Smooth muscle cell (in vitro differentiated cells): Measurements from ENCODE around the gene KMT5B. TPM values are rescaled to one million over a fixed set of nuclear protein-coding genes. Genes with fewer than 3 reads are reported as not detected.

Source experiments
- DNase-seq: peaks from one replicate; lab custom pipeline; 2025; ENCODE audit not compliant: unreplicated experiment; lab: John Stamatoyannopoulos, UW
- H2AFZ ChIP-seq: fragments of 200-600 bp; sonication (generic); 2 replicates; pipeline ENCODE4 v1.6.0; 2016; ENCODE audit warnings: antibody characterized with exemption, low read depth, mild to moderate bottlenecking
- H3F3A ChIP-seq: fragments of 200-600 bp; sonication (generic); 2 replicates; pipeline ENCODE4 v1.6.0; 2017; ENCODE audit warnings: antibody characterized with exemption, low read depth
- H3K27ac ChIP-seq: fragments of 200-600 bp; sonication (generic); 2 replicates; pipeline ENCODE4 v1.5.1; 2016; ENCODE audit warnings: low read depth, mild to moderate bottlenecking
- H3K27me3 ChIP-seq: fragments of 200-600 bp; sonication (generic); 2 replicates; pipeline ENCODE4 v1.6.1; 2016; ENCODE audit warnings: low read depth, mild to moderate bottlenecking
- H3K36me3 ChIP-seq: fragments of 200-600 bp; sonication (generic); 2 replicates; pipeline ENCODE4 v1.5.1; 2016; ENCODE audit warnings: low read depth
- H3K4me1 ChIP-seq: fragments of 200-600 bp; sonication (generic); 2 replicates; pipeline ENCODE4 v1.5.1; 2016; ENCODE audit warnings: low read depth
- H3K4me2 ChIP-seq: fragments of 200-600 bp; sonication (generic); 2 replicates; pipeline ENCODE4 v1.6.0; 2016; ENCODE audit warnings: mild to moderate bottlenecking
- H3K4me3 ChIP-seq: fragments of 200-600 bp; sonication (generic); 2 replicates; pipeline ENCODE4 v1.5.1; 2016; ENCODE audit warnings: mild to moderate bottlenecking
- H3K79me2 ChIP-seq: fragments of 200-600 bp; sonication (generic); 2 replicates; pipeline ENCODE4 v1.6.0; 2016; ENCODE audit warnings: low read depth, mild to moderate bottlenecking
- H3K9ac ChIP-seq: fragments of 200-600 bp; sonication (generic); 2 replicates; pipeline ENCODE4 v1.6.0; 2016; ENCODE audit warnings: low read depth
- H3K9me3 ChIP-seq: fragments of 200-600 bp; sonication (generic); replicated peaks from 2 replicates; pipeline ENCODE4 v1.5.1; 2016; ENCODE audit warnings: low read depth
- H4K20me1 ChIP-seq: fragments of 200-600 bp; sonication (generic); 2 replicates; pipeline ENCODE4 v1.6.0; 2016; ENCODE audit warnings: low read depth
- WGBS: methylation state at CpG from one replicate; pipeline ENCODE4 v1.1.7; 2016; ENCODE audit warnings: low lambda C conversion rate; 5-methylcytosine and 5-hydroxymethylcytosine counted together
- polyA plus RNA-seq: library from polyadenylated mRNA; unstranded; fragments of >200 nt; fragmentation: Nextera tagmentation; extraction: Ambion mirVana; gene quantifications from 2 replicates; pipeline ENCODE4 v1.2.1, GENCODE V29; 2016
- total RNA-seq: library from RNA; depleted of rRNA; stranded (reverse); fragments of >200 nt; gene quantifications from 2 replicates; pipeline ENCODE4 v1.2.3, GENCODE V29; 2014
- TF ChIP-seq, protein P1 (sequence below): fragments of 200-600 bp; sonication (generic); IDR thresholded peaks from 2 replicates; pipeline ENCODE4 v1.5.1; 2017; ENCODE audit warnings: borderline replicate concordance, mild to moderate bottlenecking, antibody characterized with exemption; ENCODE audit not compliant: insufficient read depth, poor library complexity, severe bottlenecking

Gene KMT5B
- total and polyA plus RNA-seq, 2 experiments from 2014 or later, result 32.1 to 35.0 TPM

DNA sequence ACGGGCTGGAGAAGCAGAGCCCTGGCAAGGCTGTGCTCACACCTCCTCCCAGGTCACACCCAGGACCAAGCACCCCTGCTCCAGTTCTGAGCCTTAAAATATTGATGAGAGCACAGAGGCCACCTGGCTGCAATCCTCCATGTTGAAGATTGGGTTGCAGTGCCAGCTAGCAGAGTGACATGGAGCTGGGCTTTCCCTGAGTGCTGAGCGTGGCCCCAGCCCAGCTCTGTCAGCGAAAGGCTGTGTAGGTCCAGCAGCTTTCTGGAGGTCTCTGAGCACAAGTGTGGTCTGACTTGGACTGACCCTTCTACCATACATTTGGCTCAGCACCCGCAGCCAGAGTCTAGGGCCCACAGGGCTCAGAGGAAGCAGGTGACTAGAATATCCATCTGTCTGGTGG is 87.9 kb downstream of the KMT5B start:
- Histone ChIP-seq H2AFZ (no peak overlapping the region), H3K27me3 (no peaks in the 10 kb centered on the region), H3K4me2 (no peak overlapping the region), H3K79me2 (peaks cover 3% of the 10 kb centered on the region), H3K36me3 (no peaks in the 10 kb centered on the region), H3K27ac (no peak overlapping the region), H3K4me1 (no peaks in the 10 kb centered on the region), H3K9me3 (no peaks in the 10 kb centered on the region), H3K9ac (no peak overlapping the region), H3F3A (no peaks in the 10 kb centered on the region), H3K4me3 (no peak overlapping the region), H4K20me1 (peaks cover 3% of the 10 kb centered on the region)
- 96% methylated on average over 4 of the region's 4 CpGs for WGBS
- TF ChIP-seq, protein P1, sequence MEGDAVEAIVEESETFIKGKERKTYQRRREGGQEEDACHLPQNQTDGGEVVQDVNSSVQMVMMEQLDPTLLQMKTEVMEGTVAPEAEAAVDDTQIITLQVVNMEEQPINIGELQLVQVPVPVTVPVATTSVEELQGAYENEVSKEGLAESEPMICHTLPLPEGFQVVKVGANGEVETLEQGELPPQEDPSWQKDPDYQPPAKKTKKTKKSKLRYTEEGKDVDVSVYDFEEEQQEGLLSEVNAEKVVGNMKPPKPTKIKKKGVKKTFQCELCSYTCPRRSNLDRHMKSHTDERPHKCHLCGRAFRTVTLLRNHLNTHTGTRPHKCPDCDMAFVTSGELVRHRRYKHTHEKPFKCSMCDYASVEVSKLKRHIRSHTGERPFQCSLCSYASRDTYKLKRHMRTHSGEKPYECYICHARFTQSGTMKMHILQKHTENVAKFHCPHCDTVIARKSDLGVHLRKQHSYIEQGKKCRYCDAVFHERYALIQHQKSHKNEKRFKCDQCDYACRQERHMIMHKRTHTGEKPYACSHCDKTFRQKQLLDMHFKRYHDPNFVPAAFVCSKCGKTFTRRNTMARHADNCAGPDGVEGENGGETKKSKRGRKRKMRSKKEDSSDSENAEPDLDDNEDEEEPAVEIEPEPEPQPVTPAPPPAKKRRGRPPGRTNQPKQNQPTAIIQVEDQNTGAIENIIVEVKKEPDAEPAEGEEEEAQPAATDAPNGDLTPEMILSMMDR, result no peak
- no peak for DNase-seq

- H3K9ac ChIP-seq, result no peak overlapping the region
- H3K4me1 ChIP-seq, result peaks cover 13% of the 10 kb centered on the region
- peaks cover 12% of the 10 kb centered on the region for H3F3A ChIP-seq
- H3K79me2 ChIP-seq, result peaks cover 17% of the 10 kb centered on the region
- H3K27ac ChIP-seq, result peak overlapping the region; percentile 45
- no peaks in the 10 kb centered on the region for H3K9me3 ChIP-seq
- WGBS, result 70% methylated on average over 9 of the region's 9 CpGs
- no peak overlapping the region for H3K4me2 ChIP-seq
- no peaks in the 10 kb centered on the region for H3K27me3 ChIP-seq
- H4K20me1 ChIP-seq, result peaks cover 24% of the 10 kb centered on the region
- TF ChIP-seq, protein P1, result no peak
- no peak for DNase-seq
- no peak overlapping the region for H2AFZ ChIP-seq
- no peaks in the 10 kb centered on the region for H3K36me3 ChIP-seq
- H3K4me3 ChIP-seq, result no peak overlapping the region
These were observed 90.1 kb downstream of the KMT5B start for GRCh38 chr11:68122936-68123539.

- H3K27ac ChIP-seq, result peak within 1 kb of the TSS; percentile 97
- H3K9ac ChIP-seq, result peak within 1 kb of the TSS; percentile 95
- WGBS, result 2% methylated on average over 26 of the region's 107 CpGs
- H2AFZ ChIP-seq, result peak within 1 kb of the TSS; percentile 78
- H3K27me3 ChIP-seq, result no peaks in the 10 kb centered on the region
- peak; percentile 80 for DNase-seq
- H3K36me3 ChIP-seq, result no peaks in the 10 kb centered on the region
- H3K4me1 ChIP-seq, result peaks cover 21% of the 10 kb centered on the region
- TF ChIP-seq, protein P1, result no peak
- H3F3A ChIP-seq, result peaks cover 14% of the 10 kb centered on the region
- H3K4me2 ChIP-seq, result peak within 1 kb of the TSS; percentile 91
- H3K79me2 ChIP-seq, result peaks cover 35% of the 10 kb centered on the region
- H3K4me3 ChIP-seq, result peak within 1 kb of the TSS; percentile 78
- no peaks in the 10 kb centered on the region for H3K9me3 ChIP-seq
- H4K20me1 ChIP-seq, result peaks cover 41% of the 10 kb centered on the region
These were observed 91.8 kb downstream of the KMT5B start, which contains the start of gene CHKA for GRCh38 chr11:68121067-68121899. Gene CHKA, minus strand, starts transcription at chr11:68121388. Its CDS starts 211 bp downstream, at chr11:68121177.
